ENCODE results near the gene ZNF444. TPM values are rescaled to one million over a fixed set of nuclear protein-coding genes. Genes with fewer than 3 reads are reported as not detected.

The ZNF444 gene
- total RNA-seq, 2 donors from 2014 or later = 50.2 to 58.8 TPM

GRCh38 chr19:56155124-56155687 is 14.1 kb downstream of the ZNF444 start:
- H3K36me3 Mint-ChIP-seq (ENCODE audit: low read depth) = peaks cover 44% of the 10 kb centered on the region
- H3K4me3 ChIP-seq (ENCODE audit: low read length) = no peak overlapping the region
- H3K27me3 Mint-ChIP-seq (ENCODE audit: insufficient read depth) = no peaks in the 10 kb centered on the region
- H3K9ac ChIP-seq (ENCODE audit: extremely low read depth, low read length, poor library complexity, severe bottlenecking) = no peak overlapping the region
- H3K27ac ChIP-seq (ENCODE audit: low read depth, low read length) = no peak overlapping the region
- no peaks in the 10 kb centered on the region for H3K4me1 ChIP-seq (ENCODE audit: control insufficient read depth, insufficient read depth, low read length)
- WGBS, 2 experiments (ENCODE audit: insufficient coverage in 1 of 2, insufficient read length in 1 of 2) = 77 to 85% methylated on average over 9 to 17 of the region's 17 CpGs
- peaks cover 27% of the 10 kb centered on the region for H3K36me3 ChIP-seq (ENCODE audit: control insufficient read depth, insufficient read depth, low read length)
- no peak overlapping the region for H3K27ac Mint-ChIP-seq
- H3K4me3 Mint-ChIP-seq = no peak overlapping the region
- H3K9me3 Mint-ChIP-seq = no peaks in the 10 kb centered on the region
- TF ChIP-seq CTCF (conservative IDR thresholded peaks at IDR 0.05) = peak; percentile 81
- no peaks in the 10 kb centered on the region for H3K9me3 ChIP-seq (ENCODE audit: control insufficient read depth, low read length)
- H3K27me3 ChIP-seq (ENCODE audit: control insufficient read depth, insufficient read depth, low read length, poor library complexity, severe bottlenecking) = no peaks in the 10 kb centered on the region
- peak; percentile 89 for DNase-seq
- H3K4me1 Mint-ChIP-seq = peaks cover 16% of the 10 kb centered on the region

GRCh38 chr19:56156768-56157167 is 15.7 kb downstream of the ZNF444 start:
- Histone ChIP-seq H3K9ac (ENCODE audit: extremely low read depth, low read length, poor library complexity, severe bottlenecking) (no peak overlapping the region), H3K36me3 (ENCODE audit: control insufficient read depth, insufficient read depth, low read length) (peaks cover 30% of the 10 kb centered on the region), H3K4me3 (ENCODE audit: low read length) (no peak overlapping the region), H3K4me1 (ENCODE audit: control insufficient read depth, insufficient read depth, low read length) (no peaks in the 10 kb centered on the region), H3K9me3 (ENCODE audit: control insufficient read depth, low read length) (no peaks in the 10 kb centered on the region), H3K27ac (ENCODE audit: low read depth, low read length) (no peak overlapping the region), H3K27me3 (ENCODE audit: control insufficient read depth, insufficient read depth, low read length, poor library complexity, severe bottlenecking) (no peaks in the 10 kb centered on the region)
- Mint-ChIP-seq H3K36me3 (ENCODE audit: low read depth) (peaks cover 40% of the 10 kb centered on the region), H3K27ac (no peak overlapping the region), H3K9me3 (no peaks in the 10 kb centered on the region), H3K27me3 (ENCODE audit: insufficient read depth) (no peaks in the 10 kb centered on the region), H3K4me1 (peaks cover 16% of the 10 kb centered on the region), H3K4me3 (no peak overlapping the region)
- 90 to 95% methylated on average over 9 to 11 of the region's 11 CpGs for WGBS, 2 experiments (ENCODE audit: insufficient coverage in 1 of 2, insufficient read length in 1 of 2)
- no peak for TF ChIP-seq CTCF (conservative IDR thresholded peaks at IDR 0.05)
- no peak for DNase-seq

GRCh38 chr19:56158170-56158757 is 17.2 kb downstream of the ZNF444 start:
- 90 to 95% methylated on average over 6 to 16 of the region's 16 CpGs for WGBS, 2 experiments (ENCODE audit: insufficient coverage in 1 of 2, insufficient read length in 1 of 2)
- H3K36me3 ChIP-seq (ENCODE audit: control insufficient read depth, insufficient read depth, low read length) = peaks cover 30% of the 10 kb centered on the region
- peaks cover 5% of the 10 kb centered on the region for H3K4me1 Mint-ChIP-seq
- no peaks in the 10 kb centered on the region for H3K9me3 ChIP-seq (ENCODE audit: control insufficient read depth, low read length)
- no peaks in the 10 kb centered on the region for H3K27me3 ChIP-seq (ENCODE audit: control insufficient read depth, insufficient read depth, low read length, poor library complexity, severe bottlenecking)
- H3K27ac Mint-ChIP-seq = no peak overlapping the region
- no peak overlapping the region for H3K9ac ChIP-seq (ENCODE audit: extremely low read depth, low read length, poor library complexity, severe bottlenecking)
- no peaks in the 10 kb centered on the region for H3K27me3 Mint-ChIP-seq (ENCODE audit: insufficient read depth)
- no peak for TF ChIP-seq CTCF (conservative IDR thresholded peaks at IDR 0.05)
- DNase-seq = no peak
- H3K4me3 ChIP-seq (ENCODE audit: low read length) = no peak overlapping the region
- no peaks in the 10 kb centered on the region for H3K9me3 Mint-ChIP-seq
- no peak overlapping the region for H3K4me3 Mint-ChIP-seq
- peaks cover 37% of the 10 kb centered on the region for H3K36me3 Mint-ChIP-seq (ENCODE audit: low read depth)
- no peak overlapping the region for H3K27ac ChIP-seq (ENCODE audit: low read depth, low read length)
- no peaks in the 10 kb centered on the region for H3K4me1 ChIP-seq (ENCODE audit: control insufficient read depth, insufficient read depth, low read length)
